Fibroblast of mammary gland (primary cell): ENCODE measurements around the gene CBFA2T2.
"Not testable (repeated sequence)": the region's sequence is repeated elsewhere in the genome, so short reads cannot be mapped to it uniquely, and the experiment has no call there.

Experiments used
- DNase-seq: peaks from one replicate; pipeline ENCODE4 v3.0.0-alpha.2; 2010; ENCODE audit warnings: low read depth
- H3K4me3 ChIP-seq: 2 replicates; pipeline ENCODE4 v1.5.1; 2011; ENCODE audit warnings: low read depth, mild to moderate bottlenecking, low read length, moderate library complexity; ENCODE audit not compliant: control insufficient read depth
- TF ChIP-seq, protein P1 (sequence below): conservative IDR thresholded peaks from 2 replicates; pipeline ENCODE4 v1.5.1; 2011; ENCODE audit warnings: low read depth, low read length, inconsistent platforms; ENCODE audit not compliant: control insufficient read depth, insufficient read depth

Gene CBFA2T2

DNA sequence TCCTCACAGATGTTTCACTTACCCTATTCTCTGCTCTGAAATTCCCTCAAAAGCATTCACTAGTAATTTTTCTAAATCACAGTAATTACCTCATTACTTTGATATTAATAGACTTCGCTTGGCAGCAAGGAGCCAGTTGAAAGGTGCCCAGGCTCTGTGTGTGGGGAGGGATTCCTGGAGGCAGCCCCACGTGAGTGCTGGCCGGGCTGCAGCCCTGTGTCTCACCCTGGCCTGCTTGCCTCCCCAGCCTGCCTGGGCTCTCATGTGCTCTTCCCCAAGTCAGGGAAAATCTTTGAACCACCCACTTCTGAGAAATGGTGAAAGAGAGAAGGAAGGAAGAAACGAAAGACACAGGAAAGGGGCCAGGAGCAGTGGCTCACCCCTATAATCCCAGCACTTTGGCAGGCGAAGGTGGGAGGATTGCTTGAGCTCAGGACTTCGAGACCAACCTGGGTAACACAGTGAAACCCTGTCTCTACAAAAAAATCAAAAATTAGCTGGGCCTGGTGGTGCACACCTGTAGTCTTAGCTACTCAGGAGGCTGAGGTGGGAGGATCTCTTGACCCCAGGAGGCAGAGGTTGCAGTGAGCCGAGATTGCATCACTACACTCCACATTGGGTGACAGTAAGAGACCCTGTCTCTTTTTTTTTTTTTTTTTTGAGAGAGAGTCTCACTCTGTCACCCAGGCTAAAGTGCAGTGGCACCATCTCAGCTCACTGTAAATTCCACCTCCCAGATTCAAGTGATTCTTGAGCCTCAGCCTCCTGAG is 26.4 kb upstream of the CBFA2T2 start:
- TF ChIP-seq, protein P1, sequence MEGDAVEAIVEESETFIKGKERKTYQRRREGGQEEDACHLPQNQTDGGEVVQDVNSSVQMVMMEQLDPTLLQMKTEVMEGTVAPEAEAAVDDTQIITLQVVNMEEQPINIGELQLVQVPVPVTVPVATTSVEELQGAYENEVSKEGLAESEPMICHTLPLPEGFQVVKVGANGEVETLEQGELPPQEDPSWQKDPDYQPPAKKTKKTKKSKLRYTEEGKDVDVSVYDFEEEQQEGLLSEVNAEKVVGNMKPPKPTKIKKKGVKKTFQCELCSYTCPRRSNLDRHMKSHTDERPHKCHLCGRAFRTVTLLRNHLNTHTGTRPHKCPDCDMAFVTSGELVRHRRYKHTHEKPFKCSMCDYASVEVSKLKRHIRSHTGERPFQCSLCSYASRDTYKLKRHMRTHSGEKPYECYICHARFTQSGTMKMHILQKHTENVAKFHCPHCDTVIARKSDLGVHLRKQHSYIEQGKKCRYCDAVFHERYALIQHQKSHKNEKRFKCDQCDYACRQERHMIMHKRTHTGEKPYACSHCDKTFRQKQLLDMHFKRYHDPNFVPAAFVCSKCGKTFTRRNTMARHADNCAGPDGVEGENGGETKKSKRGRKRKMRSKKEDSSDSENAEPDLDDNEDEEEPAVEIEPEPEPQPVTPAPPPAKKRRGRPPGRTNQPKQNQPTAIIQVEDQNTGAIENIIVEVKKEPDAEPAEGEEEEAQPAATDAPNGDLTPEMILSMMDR: no peak
- H3K4me3 ChIP-seq: no peak overlapping the region
- DNase-seq: no peak

DNA sequence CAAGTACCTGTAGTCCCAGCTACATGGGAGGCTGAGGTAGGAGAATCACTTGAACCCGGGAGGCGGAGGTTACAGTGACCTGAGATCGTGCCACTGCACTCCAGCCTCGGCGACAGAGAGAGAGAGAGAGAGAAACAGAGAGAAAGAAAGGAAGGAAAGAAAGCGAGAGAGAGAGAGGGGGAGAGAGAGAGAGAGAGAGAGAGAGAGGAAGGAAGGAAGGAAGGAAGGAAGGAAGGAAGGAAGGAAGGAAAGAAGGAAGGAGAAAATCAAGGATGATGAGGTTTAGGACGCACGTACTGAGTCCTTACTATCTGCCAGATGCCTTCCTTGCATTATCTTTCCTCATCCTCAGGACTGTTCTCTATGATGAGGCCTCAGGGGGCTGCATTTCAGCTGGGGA is 25.1 kb upstream of the CBFA2T2 start:
- DNase-seq, H3K4me3 ChIP-seq: not testable (repeated sequence)

DNA sequence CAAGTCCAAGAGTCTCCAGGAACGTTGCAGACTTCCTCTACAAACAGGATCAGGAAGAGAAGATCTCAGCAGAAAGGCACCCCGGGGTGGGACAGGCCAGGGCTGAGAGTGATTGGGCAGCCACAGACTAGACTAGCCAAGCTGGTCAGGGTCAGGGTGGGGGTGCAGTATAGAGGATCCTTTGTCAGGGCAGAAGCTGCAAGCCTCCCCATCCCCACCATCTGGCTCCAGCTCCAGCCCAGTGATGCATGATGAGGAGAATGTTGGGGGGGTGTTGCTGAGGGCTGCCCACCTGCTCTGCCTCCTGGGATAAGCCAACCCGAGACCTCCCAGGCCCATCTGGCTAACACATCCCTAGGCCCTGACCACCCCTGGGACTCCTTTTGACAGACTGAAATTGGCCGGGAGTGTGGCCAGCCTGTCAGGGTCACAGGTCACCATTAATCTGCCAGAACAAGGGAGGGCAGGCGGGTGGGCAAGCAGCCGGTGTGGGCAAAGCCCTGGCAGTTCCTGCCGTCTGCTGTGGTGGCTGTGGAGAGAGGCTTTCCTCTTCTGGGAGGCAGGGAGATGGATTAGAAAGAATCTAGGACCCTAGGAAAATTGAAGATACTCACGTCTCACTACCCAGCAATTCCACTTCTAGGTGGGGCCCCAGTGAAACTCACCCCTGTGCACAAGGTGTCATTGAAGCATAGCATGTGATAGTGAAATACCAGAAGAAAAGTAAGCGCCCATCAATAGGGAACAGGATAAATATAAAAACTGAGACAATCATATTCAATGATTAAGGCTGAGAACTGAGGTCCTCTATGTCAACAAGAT is 24.2 kb upstream of the CBFA2T2 start:
- DNase-seq: no peak
- no peak overlapping the region for H3K4me3 ChIP-seq
- TF ChIP-seq, protein P1: no peak

DNA sequence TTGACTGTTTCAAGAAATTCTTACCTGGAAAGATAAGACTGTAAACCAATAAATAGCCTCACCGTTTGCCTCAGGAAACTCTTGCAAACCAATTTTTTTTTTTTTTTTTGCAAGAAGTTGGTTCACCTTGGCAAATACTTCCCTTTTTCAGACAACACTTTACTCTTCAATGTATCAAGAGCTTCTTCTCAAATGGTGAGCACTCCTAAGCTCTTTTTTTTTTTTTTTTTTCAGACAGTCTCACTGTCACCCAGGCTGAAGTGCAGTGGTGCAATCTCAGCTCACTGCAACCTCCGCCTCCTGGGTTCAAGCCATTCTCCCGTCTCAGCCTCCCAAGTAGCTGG is 23.6 kb upstream of the CBFA2T2 start:
- DNase-seq: no peak
- TF ChIP-seq, protein P1: no peak
- no peak overlapping the region for H3K4me3 ChIP-seq

DNA sequence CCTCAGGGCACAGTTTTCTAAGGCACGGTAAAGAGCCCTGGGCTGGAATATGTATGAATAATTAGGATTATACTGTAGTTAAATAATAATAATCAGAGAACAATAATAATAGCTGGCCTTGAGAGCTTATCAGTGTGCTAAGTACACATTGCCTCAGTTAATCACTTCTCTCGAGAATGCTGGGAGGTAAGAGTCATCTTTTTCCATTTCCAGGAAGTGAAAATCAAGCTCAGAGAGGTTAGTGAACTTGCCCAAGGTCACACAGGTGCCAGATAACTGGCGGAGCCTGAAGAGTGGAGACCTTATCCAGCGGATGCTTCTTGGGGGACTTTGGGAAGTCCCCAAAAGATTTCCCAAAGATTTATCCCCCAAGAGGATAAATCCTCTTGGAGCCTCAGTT is 19.4 kb upstream of the CBFA2T2 start:
- TF ChIP-seq, protein P1: no peak
- no peak for DNase-seq
- no peak overlapping the region for H3K4me3 ChIP-seq

DNA sequence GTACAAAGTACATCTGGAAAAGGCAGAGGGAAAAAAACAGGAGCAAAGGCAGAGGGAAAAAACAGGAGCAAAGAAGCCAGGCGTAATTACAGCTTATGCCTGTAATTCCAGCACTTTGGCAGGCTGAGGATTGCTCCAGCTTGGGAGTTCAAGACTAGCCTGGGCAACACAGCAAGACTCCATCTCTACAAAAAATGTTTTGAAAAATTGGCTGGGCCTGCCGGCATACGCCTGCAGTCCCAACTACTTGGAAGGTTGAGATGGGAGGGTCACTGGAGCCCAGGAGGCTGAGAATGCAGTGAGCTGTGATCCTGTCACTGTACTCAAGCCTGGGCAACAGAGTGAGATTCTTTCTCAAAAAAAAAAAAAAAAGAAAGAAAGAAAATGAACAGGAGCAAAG is 19.0 kb upstream of the CBFA2T2 start:
- no peak for DNase-seq
- H3K4me3 ChIP-seq: no peak overlapping the region
- TF ChIP-seq, protein P1: no peak

DNA sequence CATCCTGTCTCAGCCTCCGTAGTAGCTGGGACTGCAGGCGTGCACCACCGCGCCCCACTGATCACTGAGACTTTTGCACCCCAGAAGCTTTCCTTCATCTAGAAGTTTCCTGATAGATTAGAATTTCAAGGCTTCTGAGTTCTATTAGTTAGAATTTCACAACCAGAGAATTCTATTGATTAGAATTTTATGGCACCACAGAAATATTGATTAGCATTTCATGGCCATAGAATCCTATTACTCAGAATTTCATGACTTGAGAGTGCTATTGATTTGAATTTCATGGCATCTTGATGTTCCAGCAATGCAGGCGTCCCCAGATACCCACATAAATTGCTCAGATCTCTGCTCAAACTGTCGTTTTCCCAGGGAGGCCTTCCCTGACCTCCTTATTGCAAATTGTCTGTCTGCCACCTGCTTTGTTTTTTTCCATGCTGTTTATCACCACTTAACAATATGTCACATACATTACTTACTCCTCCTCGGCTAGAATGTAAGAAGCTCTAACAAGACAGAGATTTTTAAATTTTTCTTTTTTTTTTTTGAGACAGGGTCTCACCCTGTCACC is 16.9 kb upstream of the CBFA2T2 start:
- no peak overlapping the region for H3K4me3 ChIP-seq
- DNase-seq: no peak
- TF ChIP-seq, protein P1: no peak
